GM19438 (cell line): ENCODE results near the gene CEBPG.

Experiments used
- ATAC-seq: cut with Tn5 transposase; IDR thresholded peaks from one replicate; pipeline ENCODE4 v1.9.1; 2021; ENCODE audit warnings: low read depth; ENCODE audit not compliant: unreplicated experiment

Gene CEBPG

DNA sequence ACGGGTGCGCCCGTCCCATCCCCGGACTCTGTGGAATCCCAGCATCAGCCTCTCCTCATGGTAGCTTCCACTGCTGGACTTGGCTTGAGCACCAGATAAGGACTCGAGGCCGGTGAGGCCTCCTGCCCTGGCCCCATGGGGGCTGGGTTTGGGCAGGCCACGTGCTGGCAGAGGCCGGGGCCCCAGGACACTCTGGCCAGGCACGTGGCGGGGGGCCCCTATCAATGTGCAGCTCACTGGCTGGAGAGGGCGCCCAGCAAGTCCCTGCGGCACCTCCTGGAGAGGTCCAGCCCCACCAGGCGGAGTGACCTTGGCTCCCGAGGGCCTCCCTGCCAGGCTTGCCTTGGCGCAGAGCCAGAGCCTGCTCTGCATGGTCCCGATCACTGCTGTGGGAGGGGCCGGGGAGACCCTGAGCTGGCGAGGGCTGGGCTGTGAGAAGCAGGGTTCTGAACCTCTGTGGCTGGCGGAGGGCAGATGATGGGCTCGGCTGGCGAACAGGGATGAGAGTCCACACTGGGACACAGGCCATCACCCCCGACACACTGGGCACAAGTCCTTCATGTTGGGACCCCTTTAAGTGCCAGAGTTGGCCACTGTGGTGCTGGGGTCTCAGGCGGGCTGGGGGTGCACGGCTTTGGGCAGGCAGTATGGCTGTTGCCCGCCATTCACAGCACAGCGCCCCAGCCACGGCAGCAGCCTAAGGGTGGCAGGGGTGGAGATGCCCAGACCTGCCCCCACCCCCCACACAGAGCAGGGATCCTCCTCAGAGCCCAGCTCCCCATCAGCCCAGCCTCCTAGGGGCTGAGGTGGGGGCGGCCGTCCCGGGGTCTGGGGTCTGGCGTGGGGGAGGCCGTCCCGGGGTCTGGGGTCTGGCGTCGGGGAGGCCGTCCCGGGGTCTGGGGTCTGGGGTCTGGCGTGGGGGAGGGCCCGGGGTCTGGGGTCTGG lies 19.1 kb downstream of the CEBPG start:
- ATAC-seq = no peak

DNA sequence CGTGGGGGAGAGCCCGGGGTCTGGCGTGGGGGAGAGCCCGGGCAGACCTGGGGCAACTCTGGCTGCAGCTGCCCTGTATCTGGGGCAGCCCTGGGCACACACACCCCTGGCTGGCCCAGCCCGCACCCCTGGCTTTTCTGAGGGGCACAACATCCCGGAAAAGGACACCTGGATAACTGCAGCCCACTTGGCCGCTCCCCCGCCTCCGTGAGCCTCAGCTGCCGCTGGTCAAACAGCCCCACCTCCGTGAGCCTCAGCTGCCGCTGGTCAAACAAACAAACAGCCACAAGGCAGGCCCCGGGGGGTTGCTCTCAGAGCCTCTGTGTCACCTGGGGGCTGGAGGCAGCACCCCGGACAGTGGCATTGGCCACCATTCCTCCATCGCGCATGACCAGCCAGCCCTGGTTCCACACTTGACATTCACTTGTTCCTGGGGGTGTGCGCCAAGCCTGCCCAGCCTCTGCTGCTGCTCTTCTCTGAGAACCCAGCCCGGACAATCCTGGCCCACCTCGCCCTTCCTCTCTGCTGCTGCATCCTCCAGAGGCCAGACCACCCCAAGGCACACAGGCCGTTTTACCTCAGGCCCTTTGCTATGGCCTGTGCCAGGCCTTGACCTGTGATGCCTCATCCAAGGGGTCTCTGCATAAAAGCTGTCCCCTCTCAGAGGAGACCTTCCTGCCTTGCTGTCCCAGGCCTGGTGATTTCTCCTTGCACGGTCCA lies 19.9 kb downstream of the CEBPG start:
- ATAC-seq = no peak

DNA sequence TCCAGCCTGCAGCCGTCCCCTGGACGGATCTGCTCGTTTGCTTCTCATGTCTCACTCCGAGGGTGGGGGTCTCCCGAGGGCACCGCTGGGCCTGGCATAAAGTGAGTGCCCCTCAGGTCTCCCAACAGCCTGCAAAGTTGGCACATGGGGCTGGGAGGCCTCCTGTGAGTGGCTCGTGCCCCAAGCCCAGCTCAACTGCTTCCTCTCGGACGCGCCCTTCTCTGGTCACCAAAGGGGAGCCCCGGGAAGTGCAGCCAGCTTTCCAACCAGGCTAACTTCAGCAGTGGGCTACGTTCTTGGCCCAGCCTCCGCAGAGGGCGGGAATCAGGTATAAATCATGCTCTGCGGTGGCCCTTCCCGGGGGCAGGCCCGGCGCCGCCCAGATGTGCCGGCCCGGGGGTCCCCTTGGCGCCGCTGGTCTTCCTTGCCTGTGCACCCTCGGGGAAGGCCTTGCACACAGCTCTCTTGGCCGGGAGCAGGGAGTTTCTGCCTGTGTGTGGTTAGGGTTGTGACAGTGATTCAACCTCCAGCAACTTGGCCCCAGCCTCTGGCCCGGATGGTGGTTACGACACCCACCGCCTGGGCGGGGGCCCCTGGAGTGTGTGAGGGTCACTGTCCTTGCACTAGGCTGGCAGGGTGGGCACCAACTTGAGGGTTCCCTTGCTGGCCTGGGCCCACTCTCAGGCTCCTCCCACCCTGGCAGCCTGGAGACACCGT lies 20.7 kb downstream of the CEBPG start:
- no peak for ATAC-seq

DNA sequence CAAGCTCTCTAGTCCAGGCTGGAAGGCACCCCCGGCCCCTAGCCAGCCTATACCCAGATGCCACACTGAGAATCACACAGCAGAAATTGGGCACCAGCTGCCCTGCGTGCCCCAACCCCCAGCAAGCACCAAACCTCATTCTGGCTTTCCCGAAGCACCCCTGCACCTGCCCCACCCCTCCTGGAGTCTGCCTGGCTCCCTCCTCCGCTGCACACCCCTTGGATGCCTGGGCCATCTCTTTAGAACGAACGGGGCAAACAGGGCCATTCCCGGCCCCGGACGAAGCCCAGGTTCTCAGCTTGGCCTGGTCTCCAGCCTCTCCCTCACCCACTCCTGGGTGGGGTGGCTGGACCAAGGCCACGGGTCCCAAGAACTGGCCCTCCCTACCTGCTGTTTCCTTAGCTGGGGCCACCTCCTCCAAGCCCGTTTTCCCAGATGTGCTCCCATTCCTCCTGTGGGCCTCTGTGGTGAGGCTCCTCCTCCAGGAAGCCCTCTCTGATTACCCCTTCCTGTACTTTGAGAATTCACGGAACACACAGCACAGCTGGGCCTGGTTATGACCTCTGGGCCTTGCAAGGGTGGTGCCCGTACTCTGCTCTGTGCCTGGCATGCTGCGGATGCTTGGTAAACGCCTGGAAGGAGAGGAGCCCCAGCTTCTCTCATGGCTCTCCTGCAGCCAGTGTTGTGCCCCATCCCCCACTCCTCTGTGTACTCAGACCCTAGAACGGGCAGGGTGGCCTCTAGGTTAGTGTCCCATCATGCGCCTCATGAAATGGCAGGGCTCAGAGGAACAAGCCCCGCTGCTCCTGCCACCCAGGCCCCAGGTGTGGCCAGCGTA lies 21.4 kb downstream of the CEBPG start:
- no peak for ATAC-seq

DNA sequence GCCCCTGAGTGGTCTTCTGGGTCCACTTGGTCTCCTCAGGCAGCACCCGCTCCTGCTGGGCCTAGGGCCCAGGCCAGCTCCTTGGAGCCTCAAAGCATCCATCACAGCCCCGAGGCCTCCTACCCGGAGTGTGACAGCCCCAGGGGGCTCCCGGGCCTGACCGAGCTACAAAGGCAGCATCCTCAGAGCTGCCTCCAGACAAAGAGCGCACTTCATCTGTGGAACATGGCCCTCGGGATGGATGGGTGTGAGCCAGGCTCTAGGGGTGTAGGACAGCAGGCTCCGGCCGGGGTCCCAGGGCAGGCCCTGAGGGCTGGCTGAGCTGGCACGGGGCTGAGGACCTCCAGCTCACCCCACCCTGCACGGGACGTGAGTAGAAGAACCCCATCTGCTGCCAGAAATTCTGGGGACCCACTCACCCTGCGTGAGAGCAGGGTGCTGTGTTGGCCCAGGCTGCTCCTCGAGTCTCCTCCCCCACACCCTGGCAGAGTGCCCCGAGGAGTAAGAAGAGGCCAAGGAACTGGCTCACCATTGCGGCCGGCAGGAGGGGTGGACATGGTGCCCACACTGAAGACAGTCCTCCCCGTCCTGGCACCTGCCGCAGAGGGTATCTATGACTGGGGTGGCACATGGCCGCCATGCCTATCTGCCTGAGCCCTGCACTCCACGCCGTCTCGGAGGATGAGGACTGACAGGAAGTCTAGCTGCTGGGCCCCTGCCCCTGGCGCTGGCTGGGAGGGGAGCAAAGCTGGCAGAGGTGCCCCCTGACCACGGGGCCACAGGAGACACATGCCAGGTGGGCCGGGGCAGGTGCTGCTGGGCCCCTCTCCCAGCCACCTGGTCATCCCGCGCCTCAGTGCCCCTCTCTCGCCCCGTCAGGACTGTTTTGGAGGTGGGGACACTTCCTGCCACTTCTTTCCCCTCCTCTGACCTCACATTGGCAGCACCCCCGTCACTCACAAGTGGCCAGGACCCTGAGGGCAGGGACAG lies 22.3 kb downstream of the CEBPG start:
- ATAC-seq = no peak

DNA sequence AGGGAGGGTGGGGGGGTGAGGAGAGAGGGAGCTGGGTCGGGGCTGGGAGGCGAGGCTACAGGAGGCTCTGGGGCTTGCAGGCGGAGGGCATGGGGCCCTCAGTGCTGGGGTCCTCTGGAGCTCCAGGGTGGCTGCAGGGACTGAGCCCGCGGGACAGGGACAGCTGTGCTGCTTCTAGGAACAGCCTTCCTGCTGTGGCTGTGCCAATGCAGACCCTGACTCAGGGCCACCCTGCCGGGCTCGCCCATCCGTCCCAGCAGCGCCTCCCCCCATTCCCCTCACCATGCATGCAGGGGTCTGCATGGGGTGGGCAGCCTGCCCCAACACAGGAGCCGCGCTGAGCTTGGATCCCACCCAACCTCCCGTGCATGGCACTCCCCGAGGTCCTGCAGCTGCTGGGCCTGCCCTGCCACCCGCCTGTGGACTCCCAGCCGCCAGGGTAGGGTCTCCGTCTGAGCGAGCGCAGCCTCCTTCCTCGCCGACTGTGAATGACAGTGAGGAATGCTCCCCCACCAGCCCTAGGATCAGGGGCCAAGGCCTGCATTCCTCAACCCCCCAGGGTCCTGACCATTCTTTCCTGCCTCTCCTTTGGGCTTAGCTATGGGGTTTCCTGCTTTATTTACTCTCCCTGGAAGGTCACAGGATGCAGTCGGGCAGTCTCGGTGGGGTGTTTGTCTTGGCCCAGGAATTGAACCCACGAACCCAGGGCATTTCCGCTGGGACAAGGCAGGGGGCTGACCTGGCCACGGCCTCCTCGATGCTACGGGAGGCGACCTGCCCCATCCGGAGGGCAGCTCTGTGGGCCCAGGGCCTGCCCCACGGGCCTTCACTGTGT lies 23.4 kb downstream of the CEBPG start:
- ATAC-seq = no peak

DNA sequence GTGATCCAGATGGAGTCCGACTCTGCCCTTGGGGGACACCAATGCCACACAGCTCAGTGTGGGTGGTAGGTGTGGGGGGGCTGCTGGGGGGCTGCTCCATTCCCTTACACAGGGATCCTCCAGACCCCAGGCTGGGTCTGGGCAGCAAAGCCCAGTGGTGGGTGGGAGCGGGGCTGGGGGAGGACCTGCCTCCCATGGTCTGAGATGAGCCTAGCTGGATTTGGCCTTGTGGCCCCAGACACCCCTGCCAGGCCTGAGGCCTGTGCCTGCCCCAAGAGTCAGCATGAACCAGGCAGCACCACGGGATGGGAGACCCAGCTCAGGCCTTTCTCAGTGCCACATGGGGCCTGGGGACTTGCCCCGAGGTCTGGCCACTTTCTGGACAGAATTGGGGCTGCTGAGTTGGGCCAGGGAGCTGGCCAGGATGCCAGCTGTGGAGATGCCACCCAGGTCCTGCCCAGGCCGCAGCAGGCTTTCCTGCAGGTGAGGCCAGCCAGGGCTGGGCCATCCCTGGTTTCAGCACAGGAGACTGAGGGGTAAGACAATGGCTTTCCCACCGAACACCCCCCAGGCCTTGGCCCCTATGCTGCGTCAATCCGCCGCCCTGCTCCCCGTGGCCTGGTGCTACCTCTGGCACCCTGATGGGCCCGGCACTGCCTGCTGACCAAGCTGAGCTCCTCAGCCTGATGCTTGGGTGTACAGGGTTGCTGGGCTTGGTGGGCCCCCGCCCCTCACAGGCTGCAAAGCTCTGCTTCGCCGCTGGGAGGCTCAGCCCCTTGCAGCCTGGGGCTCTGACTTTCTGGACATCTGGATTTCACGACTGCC lies 24.2 kb downstream of the CEBPG start:
- no peak for ATAC-seq

DNA sequence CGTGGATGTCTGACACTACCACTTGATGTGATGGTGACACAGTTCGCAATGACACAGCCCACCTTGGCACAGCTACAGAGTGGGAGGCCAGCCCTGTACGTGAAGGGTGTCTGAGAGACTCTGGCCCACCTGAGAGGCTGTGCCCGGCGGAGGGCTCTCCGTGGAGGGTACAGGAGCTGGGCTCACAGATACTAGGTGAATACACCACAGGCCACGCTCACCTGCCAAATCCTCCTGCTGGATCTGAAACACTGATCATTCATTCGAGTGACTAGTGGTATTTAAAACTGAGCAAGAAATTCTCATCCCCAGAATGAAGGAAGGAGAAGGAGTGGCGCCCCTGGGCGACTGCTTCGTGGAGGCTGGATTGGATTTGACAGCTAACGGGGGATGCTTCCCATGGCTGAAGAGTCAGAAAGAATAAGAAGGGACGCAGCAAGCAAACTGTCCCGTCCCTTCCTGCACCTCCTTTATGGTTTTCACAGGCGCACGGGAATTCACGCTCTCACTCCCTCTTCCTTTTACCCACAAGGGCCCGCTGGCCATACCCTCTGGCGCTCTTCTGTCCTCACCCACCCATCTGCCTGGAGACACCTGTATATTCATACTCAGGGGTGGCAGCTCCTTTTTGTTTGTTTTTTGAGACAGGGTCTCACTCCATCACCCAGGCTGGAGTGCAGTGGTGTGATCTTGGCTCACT lies 25.0 kb downstream of the CEBPG start:
- ATAC-seq = no peak

DNA sequence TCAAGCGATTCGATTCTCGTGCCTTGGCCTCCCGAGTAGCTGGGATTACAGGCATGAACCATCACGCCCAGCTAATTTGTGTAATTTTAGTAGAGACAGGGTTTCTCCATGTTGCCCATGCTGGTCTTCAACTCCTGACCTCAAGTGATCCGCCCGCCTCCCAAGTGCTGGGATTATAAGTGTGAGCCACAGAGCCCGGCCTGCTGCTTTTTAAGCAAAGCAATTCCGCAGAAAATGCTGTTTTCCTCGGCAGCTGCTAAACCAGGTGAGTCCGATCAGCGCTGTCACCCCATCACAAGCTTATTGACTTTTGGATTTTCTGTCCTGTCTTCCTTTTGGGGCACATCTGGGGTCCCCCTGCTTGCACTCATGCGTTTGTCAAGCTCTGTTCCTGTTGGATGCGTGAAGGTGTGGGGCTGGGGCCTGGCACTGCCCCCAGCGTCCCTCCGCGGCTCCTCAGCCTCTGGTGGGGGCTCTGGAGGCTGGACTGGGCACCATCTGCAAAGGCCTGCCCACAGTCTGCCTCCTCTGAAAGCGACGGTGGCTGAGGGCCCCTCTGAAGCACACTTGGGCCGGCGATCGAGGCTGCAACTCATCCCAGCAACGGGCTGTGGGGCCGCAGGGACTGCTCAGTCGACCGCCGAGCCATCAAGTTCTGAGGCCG lies 25.7 kb downstream of the CEBPG start:
- ATAC-seq = no peak

DNA sequence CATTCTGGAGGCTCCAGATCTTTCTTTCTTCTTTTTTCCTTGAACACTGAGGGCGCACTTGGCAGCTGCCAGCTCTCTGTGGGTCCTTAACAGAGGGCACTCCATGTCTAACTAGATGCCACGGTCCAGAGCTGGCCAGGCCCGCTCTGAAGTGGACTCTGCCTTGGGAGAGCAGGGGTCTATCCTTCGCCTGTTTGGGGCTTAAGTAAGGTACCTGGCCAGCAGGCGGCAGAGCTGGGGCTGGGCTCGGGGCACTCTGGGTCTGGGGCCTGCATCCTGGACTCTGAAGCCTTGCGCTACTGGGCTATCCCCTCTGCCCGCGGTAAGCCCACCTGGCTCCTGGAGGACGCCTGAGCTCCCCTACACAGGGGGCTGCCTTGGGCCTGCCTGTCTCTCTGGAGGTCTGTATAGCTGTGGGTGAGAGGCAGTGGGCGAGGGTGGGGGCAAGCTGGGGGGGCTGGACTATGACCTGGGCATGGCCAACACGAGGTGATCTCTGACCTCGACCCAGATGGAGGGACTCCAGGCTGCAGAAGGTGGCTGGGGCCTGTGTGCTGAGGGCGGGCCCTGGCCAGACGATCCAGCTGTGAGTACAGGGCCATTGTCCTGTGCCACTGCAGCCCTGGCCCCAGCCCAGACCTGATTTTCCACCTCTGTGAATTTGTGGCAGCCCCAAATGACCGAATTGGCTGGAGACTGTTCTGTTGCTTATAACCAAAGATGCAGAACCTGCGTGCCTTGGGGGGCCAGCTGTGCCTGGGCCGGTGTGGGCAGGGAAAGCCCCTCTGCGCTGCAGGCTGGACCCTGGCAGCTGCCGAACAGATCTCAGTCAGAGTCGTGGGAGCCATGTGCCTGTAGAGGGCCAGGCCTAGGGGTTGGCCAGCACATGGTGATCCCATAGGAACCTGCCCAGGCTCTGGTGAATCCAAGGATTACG lies 26.5 kb downstream of the CEBPG start:
- no peak for ATAC-seq

DNA sequence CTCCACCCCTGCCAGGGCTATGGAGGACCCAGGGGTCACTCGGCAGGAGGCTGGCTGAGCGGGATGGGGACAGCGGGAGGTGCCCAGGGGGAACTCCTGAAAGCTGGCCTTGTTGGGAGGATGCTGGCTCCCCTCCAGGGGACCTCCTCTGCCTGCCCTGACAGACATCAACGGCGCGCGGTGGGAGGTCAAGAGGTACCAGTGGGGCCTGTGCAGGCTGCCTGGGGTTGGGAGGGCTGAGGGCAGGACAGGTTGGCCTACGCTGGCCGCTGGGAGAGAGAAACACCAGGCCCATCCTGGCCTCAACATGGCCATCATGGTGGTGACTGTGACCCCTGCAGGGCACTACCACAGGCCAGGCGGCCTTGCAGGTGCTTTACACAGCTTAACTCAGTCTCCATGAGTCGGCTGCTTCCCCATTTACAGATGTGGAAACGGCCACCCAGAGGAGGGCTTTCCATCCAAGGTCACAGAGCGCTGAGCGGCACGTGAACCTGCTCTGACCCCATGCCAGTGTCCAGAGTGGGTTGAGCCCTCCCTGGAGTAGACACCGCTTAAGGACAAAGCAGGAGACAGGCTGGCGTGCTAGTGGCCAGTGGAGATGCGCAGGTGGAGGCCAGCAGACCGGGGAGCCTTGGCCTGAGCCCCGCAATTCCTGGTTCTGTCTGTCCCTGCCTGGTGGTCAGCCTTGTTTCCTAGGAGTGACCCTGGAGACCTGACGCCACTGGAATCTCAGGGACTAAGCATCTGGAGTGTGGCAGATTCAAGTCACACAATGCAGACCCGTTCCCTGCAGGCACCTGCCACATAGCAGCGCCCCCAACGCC lies 27.6 kb downstream of the CEBPG start:
- no peak for ATAC-seq

DNA sequence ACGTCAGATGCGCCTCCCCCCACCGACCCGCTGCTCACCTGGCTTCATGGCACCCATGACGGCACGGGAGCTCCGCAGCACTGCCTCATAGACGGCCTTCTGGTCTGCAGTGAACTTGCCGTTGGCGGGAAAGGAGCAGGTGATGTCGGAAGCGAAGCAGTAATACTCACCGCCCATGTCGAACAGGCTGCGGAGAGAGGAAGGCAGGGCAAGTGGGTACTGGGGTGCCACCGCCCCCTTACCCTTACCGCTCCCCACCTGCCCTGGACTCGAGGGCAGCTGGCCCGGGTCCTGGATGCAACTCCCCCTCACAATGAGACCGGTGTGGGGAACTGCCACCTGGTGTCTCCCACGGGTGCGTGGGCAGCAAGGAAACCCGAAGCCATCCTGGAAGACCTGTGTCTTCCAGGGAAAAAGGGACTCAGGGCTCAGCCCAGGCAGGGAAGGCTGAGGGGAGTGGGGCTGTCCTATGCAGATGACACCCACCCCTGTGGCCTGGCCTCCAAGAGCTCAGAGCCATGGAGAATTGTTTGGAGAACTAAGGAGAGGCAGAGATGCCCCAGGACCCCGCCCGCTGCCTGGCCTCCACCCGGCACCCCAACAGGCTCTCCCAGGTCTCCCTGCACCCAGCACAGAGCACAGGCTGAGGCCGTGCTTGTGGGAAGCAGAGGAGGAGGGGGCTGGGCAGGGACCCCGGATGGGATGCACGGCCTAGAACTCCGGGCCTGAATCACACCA lies 28.3 kb downstream of the CEBPG start:
- no peak for ATAC-seq

DNA sequence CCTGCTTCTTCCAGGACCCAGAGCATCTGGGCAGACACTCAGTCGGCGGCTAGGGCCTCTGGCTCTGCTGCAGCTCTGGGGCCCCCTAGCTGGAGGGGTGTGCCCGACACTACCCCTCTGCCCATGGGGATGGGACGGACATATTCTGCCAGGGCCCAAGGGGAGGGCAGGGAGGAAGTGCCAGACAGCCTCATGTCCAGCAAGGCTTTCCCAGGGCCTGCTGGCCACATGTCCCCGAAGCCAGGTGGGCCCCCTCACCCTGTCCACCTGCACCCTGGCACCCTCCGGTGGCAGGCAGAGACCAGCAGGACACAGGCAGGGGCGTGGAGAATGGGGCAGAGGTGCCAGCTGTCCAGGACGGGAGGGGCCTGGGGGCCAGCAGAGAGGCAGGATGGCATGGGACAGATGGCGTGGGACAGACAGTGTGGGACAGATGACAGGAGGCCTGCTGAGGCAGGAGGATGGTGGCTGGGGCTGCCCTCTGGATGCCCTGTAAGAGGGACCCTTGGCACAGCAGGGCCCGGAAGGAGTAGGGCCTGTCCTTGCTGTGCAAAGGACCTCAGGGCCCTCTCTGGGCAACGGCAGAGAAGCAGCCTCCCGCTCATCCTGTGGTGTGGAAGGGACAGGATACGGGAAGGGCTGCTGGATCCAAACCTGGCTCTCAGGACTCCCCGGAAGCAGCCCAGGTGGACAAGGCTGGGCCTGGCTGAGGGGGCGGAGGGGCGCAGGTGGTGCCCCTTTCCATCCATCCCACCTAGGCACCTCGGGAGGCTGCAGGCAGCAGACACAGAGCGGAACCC lies 29.1 kb downstream of the CEBPG start:
- no peak for ATAC-seq
